CD4-positive, alpha-beta T cell treated with Interleukin-4 for 1 hour (primary cell): ENCODE measurements around the gene ZNF276.

Experiments used
- DNase-seq, 2 donors: peaks; one replicate each; pipeline ENCODE4 v3.0.0-alpha.2; 2020 to 2022

The ZNF276 gene

DNA sequence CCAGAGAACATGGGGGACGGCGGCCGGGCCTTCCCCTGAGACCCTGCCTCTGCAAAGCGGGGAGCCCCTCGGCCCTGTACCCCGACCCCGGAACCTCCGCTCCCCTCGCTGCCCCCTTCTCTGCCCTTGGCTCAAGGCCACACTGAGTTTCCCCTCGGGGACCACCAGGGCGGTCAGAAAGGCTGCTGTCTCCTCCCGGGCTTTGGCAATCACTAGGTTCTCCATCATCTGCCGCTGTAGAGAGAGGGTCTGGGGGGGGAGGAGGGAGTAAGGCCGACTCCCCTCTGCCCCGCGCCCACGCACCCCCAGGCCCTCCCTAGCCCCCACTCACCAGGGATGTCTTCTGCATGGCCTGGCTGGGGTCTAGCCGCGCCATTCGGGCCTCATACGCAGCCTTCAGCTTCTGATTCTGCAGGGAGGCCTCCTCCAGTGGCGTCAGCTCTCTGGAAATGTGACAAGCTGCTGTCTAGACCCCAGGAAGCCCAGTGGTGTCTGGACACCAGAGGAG is 9.0 kb upstream of the ZNF276 start:
- no peak for DNase-seq

DNA sequence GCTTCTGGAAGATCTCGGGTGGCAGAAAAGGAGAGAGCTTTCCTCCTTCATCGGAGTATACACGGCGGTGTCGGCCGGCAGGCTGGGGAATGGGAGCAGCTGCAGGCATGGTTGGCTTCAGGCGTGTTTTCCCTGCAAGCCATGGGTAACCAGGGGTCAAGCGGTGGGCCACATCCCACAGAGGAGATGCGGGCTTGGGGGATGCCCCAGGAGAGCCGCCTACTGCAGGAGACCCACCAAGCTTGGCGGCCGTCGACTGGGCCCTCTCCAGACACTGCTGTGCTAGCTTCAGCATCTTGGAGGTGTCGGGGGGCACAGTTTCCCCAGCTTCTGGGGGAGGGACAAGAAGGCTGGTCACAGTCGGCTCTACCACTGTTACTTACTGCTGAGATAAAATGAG is 4.8 kb upstream of the ZNF276 start:
- DNase-seq: no peak

DNA sequence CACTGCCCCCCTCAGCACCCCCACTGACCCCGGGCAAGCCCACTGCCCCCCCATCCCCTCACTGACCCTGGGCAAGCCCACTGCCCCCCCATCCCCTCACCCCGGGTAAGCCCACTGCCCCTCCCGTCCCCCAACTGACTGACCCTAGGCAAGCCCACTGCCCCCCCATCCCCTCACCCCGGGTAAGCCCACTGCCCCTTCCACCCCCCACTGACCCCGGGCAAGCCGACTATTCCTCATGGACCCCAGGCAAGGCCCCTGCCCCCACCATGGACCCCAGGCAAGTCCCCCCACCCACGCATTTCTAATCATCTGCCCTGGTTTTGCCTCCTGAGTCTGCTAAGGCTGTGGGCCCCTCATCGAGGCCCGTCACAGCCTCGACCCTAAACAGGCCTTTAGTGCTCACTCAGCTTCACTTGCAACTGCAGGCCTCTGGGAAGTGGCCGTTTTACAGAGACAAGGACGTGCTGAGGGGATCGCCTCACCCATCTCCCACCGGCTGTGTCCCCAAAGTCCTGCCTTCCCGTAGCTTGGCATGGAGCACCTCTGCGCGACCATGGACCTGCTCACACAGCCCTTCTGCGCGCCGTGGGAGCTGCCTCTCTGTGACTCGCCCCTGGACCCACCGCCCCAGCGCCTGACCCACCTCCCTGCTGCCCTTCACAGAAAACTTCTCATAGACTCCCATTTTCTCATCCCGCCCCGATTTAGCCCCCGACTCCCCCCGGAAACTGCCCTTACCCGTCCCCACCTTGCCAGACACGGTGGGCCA is 4.2 kb upstream of the ZNF276 start:
- no peak for DNase-seq

GRCh38 chr16:89717688-89718505 is 3.4 kb upstream of the ZNF276 start:
- DNase-seq: no peak

- no peak for DNase-seq
Measured at GRCh38 chr16:89720551-89720812, 855 bp upstream of the ZNF276 start.

DNA sequence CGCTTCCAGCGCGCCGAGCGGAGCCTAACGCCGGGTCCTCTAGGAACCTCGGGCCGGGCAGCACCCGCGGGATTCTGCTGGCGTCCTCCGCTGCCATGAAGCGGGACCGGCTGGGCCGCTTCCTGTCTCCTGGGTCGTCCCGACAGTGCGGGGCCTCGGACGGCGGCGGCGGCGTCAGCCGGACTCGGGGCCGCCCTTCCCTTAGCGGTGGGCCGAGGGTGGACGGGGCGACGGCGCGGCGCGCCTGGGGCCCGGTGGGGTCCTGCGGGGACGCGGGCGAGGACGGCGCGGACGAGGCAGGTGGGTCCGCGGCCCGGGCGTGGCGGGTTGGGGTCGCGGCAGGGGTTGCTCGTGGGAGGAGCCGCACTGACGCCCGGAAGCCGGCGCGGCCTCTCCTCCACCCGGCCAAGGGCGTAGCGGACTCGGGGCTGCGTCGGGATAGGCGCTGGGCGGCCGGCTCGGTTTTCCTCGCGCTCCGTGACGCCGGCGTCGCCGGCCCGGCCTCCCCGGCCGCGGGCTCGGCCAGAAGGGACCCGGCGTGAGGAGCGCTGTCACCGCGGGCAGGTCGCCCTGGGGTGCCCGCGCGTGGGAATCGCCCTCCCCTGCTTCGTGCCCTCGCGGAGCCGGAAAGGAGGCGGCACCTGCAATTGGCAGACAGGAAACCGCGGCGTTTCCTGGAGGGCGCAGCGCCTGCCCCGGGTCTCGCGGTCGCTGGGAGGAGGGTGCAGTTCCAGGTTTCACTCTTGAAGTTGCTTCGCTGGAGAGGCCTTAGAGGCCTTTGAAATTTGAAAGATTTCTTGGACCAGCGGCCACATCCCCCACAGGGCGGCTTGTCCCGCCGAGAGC is 432 bp downstream of the ZNF276 start:
- DNase-seq: peak; percentile 91 to 92

DNA sequence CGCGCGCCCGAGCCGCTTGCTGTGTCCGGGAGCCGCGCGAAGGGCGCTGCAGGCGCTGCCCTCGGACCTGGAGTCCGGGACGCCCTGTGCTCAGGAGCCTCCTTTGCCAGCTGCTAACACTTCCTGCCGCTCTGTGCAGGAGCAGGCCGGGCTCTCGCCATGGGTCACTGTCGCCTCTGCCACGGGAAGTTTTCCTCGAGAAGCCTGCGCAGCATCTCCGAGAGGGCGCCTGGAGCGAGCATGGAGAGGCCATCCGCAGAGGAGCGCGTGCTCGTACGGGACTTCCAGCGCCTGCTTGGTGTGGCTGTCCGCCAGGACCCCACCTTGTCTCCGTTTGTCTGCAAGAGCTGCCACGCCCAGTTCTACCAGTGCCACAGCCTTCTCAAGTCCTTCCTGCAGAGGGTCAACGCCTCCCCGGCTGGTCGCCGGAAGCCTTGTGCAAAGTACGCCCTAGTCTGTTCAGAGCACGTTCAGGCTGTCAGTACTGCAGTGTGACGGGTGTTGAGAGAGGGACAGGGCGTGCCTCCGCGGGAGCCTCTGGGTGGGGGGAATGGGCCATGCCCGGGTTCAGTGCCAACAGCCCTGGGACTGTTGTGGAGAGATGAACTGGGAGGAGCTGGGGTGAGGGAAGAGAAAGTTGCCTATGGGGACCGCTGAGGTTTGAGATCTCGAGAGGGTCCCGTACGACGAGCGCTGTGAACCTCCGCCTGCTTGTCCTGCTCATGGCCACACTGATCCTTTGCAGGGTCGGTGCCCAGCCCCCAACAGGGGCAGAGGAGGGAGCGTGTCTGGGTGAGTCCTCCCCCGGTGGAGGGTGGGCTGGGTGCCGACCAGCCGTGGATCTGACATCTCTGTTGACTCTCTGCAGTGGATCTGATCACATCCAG is 1.3 kb downstream of the ZNF276 start:
- DNase-seq: peak; percentile 81 to 87

GRCh38 chr16:89723279-89724250 is 2.2 kb downstream of the ZNF276 start:
- DNase-seq: peak; percentile 87 to 91

GRCh38 chr16:89727406-89728120 is 6.2 kb downstream of the ZNF276 start:
- DNase-seq: no peak

DNA sequence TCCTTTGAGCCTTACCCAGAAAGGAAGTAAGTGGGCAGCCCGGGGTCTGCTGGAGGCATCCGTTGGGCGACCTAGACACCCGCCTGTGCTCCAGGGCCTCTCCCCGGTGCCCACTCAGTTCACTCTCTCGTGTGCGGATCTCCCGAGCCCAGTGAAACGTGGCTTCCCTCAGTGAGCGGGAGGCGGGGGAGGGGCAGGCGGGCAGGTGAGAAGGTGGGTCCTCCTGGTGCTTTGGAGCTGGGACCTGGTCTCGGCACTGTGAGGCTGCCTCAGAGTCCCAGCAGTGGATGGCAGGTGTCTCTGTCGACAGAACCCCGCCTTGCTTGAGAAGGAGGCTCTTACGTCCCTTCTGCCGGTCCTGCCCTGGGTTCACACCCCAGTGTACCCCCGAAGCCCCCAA is 8.0 kb downstream of the ZNF276 start:
- DNase-seq: no peak

DNA sequence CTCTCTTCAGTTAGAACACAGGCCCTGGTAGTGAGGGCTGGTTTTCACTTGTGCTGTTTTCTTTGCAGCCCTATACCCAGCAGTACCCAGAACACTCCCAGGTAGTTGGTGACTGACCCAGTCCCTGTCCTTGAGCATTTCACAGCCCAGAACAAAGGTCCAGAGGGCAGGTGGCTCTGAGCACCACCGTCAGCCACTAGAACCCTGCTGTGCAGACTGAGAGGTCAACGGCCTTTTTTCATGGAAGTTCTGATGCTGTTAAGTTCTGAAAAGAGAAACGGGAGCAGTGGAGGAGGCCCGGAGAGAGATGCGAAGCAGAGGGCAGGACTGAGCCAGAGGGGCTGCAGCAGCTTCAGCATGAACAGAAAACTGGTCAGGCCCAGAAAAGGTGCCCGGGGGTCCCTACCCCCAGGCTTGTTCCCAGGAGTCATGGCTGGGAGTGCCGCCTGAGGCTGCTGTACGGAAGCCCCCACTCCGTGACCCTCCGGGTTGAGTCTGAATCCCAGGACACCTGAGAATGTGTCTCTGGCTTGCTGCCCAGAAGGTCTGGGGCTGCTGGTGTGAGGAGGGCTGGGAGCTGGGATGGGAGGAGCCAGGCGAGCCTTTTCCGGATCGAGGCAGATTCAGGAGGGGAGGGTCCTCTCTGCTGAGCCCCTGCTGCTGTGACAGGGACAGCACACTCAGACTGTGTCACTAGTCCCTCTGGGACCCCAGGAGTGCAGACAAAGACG is 8.7 kb downstream of the ZNF276 start:
- no peak for DNase-seq

DNA sequence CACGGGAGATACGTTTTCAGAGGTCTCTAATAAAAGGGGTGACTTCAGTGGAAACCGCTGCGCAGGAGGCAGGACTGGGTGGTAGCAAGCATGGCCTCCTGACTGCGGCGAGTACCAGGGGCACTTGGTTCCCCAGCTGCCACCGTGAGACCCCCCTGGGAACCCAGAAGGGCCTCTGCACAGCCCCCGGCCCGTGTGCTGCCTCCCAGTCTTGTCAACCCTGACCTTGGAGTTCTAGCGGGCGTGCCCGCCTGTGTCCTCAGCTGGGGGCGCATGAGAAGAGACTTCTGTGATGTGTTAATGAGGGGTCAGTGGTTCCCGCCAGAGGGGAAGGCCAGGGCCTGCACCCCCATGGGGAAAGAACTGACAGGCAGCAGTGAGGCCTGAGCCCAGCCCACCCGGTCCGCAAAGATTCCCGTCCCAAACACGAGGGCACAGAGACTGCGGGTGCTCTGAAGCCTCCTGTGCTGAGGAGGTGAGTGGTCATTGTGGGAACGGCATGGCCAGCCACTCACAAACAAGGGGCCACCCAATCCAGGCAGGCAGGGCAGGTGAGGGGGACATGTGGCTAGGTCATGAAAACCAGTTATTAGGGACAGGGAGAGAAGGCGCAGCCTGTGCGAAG is 9.4 kb downstream of the ZNF276 start:
- no peak for DNase-seq

DNA sequence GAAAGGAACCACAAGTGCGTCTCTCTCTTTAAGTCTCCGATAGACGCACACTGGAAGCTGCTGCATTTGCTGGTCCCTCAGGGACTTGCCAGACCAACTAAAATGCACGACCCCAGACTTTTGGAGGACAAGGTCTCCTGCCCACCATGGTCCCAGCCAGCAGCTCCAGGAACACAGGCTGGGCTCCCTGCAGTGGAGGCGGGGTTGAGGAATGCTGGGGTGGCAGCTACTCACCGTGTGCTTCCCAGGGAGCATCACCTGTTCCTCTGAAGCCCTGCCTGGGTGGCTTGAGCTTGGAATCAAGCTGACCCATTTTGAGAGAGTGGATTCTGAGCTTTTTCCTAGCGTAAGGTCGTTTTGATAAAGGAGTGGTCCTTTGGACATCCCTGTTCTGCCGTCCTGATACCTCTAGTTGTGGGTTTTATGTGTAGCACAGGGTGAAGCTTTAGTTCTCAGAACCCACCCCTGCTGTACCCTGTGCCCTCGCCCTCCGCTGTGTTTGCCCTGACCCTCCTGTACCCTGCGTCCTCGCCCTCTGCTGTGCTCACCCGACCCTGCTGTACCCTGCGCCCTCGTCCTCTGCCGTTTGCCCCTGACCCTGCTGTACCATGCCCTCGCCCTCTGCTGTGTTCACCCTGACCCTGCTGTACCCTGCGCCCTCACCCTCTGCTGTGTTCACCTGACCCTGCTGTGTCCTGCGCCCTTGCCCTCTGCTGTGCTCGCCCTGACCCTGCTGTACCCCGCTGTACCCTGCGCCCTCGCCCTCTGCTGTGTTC is 11.0 kb downstream of the ZNF276 start:
- no peak for DNase-seq

DNA sequence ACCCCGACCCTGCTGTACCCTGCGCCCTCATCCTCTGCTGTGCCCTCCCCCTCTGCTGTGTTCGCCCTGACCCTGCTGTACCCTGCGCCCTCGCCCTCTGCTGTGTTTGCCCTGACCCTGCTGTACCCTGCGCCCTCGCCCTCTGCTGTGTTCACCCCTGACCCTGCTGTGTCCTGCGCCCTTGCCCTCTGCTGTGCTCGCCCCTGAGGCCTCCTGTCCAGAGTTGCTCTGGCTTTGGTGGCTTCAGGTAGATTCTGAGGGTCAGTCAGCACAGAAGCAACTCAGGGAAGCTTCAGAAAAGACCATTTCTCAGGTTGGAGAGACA is 11.5 kb downstream of the ZNF276 start:
- DNase-seq: no peak

DNA sequence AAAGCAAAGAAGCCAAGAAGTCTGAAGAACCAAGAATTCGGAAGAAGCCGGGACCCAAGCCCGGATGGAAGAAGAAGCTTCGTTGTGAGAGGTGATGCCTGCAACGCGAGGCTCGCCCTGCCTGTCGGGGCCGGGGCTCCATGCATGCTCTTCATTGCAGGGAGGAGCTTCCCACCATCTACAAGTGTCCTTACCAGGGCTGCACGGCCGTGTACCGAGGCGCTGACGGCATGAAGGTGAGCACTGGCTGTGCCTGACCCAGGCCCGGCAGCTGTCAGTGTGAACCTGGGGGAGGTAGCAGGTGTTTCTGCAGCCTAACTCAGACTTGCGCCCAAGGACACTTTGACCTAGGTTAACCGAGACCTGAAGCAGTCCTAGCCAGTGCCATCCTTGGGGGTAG is 12.0 kb downstream of the ZNF276 start:
- DNase-seq: no peak

DNA sequence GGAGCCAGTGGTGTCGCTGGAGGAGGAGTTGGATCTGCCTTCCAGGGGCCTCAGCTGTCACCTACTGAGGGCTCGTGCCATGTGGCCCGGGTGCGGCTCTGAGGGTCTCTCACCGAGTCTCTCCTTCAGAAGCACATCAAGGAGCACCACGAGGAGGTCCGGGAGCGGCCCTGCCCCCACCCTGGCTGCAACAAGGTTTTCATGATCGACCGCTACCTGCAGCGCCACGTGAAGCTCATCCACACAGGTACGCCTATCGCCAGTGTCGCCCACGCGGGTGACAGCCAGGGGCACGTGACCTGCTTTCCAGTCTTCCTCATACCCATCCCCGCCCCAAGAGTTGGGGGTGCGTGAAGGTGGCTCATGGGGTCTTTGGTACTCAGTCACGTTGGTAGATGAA is 12.5 kb downstream of the ZNF276 start:
- no peak for DNase-seq

- DNase-seq: no peak
Measured at GRCh38 chr16:89736554-89736953, 15.2 kb downstream of the ZNF276 start.

DNA sequence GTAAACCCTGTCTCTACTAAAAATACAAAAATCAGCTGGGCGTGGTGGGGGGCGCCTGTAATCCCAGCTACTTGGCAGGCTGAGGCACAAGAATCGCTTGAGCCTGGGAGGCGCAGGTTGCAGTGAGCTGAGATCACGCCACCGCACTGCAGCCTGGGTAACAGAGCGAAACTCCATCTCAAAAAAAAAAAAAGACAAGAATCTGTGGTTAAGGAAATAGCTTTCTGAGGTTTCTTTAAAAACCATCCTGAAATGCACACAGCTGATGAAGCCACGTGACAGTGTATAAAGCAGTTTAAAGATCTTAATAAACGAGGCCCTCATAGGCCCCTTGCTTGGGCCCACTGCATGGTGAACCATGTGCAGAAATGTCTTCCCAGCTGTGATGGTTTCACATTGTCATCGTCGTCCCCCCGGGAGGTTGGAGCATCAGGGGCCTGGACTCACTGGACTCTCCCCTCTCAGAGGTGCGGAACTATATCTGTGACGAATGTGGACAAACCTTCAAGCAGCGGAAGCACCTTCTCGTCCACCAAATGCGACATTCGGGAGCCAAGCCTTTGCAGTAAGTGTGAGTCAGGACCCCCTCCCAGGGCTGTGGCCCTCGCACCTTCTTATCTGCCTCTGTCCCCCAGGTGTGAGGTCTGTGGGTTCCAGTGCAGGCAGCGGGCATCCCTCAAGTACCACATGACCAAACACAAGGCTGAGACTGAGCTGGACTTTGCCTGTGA is 16.2 kb downstream of the ZNF276 start:
- DNase-seq: peak; percentile 35 to 72
